ENCODE data around the gene ARL3. TPM values are rescaled to one million over a fixed set of nuclear protein-coding genes. Genes with fewer than 3 reads are reported as not detected.
A peak's percentile ranks its signal among the peaks of the same experiment; 100 is the strongest.

ARL3 gene
- total and polyA plus RNA-seq, 2 donors (not counting 1 experiment from before 2014, with no cell fraction given) = 10.6 to 22.9 TPM

DNA sequence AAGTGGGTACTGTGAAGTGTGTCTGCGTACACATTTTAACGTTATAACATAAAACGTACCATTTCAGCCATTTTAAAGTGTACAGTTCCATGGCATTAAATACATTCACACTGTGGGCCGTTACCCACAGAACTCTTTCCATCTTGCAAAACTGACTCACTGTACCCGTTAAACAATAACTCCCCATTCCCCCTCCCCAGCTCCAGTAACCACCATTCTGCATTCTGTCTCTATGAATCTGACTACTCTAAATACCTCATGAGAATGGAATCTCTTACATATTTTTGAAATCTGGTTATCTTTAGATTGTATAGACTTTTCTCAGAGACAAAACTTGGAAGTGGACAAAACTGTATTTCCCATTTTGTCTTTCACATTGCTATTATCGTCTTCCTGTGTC is 9.3 kb downstream of the ARL3 start:
- no peaks in the 10 kb centered on the region for H3K9me3 ChIP-seq (ENCODE audit: control insufficient read depth, insufficient read depth, low read depth, low read length)
- H4K20me1 ChIP-seq (ENCODE audit: control insufficient read depth, extremely low read depth, insufficient read depth, low read length) = no peaks in the 10 kb centered on the region
- peak overlapping the region; percentile 44 for H3K4me2 ChIP-seq (ENCODE audit: extremely low read depth, insufficient read depth, low read length)
- no peak overlapping the region for H3K9ac ChIP-seq (ENCODE audit: insufficient read depth, low read length)
- no peak overlapping the region for H2AFZ ChIP-seq (ENCODE audit: low read length)
- H3K79me2 ChIP-seq (ENCODE audit: control insufficient read depth, insufficient read depth, low read length) = peaks cover 17% of the 10 kb centered on the region
- H3K27ac ChIP-seq (ENCODE audit: insufficient read depth, low read length) = peak overlapping the region; percentile 50
- no peak overlapping the region for H3K4me3 ChIP-seq (replicated peaks in 1 of 4; ENCODE audit: control extremely low read depth in 1 of 4, insufficient read depth in 1 of 4, low read depth in 3 of 4, low read length in 4 of 4)
- DNase-seq (ENCODE audit: low read depth in 2 of 2) = peak; percentile 36 to 89
- TF ChIP-seq, protein P1, sequence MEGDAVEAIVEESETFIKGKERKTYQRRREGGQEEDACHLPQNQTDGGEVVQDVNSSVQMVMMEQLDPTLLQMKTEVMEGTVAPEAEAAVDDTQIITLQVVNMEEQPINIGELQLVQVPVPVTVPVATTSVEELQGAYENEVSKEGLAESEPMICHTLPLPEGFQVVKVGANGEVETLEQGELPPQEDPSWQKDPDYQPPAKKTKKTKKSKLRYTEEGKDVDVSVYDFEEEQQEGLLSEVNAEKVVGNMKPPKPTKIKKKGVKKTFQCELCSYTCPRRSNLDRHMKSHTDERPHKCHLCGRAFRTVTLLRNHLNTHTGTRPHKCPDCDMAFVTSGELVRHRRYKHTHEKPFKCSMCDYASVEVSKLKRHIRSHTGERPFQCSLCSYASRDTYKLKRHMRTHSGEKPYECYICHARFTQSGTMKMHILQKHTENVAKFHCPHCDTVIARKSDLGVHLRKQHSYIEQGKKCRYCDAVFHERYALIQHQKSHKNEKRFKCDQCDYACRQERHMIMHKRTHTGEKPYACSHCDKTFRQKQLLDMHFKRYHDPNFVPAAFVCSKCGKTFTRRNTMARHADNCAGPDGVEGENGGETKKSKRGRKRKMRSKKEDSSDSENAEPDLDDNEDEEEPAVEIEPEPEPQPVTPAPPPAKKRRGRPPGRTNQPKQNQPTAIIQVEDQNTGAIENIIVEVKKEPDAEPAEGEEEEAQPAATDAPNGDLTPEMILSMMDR (conservative IDR thresholded peaks at IDR 0.05 in 1 of 2, IDR thresholded peaks at IDR 0.05 in 1 of 2; ENCODE audit: low read depth in 1 of 2, low read length in 2 of 2) = no peak
- TF ChIP-seq EZH2 (IDR thresholded peaks at IDR 0.05; ENCODE audit: low read length, missing control alignments) = no peak
- H3K36me3 ChIP-seq (ENCODE audit: control insufficient read depth, insufficient read depth, low read length) = no peaks in the 10 kb centered on the region
- peaks cover 8% of the 10 kb centered on the region for H3K4me1 ChIP-seq (ENCODE audit: control insufficient read depth, extremely low read depth, insufficient read depth, low read length)
- H3K27me3 ChIP-seq (ENCODE audit: control insufficient read depth, insufficient read depth, low read length) = no peaks in the 10 kb centered on the region

DNA sequence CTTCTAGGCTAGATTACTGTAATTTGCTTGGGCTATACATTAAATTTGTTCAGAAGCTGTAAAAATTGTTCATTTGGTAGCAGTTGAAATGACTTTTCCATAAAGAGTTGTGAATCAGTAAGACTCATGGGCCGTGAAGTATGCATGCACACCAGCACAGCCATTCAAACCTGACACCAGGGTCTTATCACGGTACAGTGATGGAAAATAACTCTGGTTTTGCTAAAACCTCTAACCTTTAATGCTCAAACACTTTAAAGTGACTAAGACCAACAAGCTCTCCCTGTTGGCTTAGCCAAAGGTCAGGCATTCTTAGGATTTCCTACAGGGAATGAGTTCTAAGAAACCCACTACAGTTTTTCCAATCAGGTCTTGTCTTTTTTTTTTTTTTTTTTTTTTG is 11.5 kb downstream of the ARL3 start:
- Histone ChIP-seq H3K79me2 (ENCODE audit: control insufficient read depth, insufficient read depth, low read length) (peaks cover 9% of the 10 kb centered on the region), H2AFZ (ENCODE audit: low read length) (no peak overlapping the region), H4K20me1 (ENCODE audit: control insufficient read depth, extremely low read depth, insufficient read depth, low read length) (no peaks in the 10 kb centered on the region), H3K9ac (ENCODE audit: insufficient read depth, low read length) (no peak overlapping the region), H3K4me1 (ENCODE audit: control insufficient read depth, extremely low read depth, insufficient read depth, low read length) (peaks cover 8% of the 10 kb centered on the region), H3K4me2 (ENCODE audit: extremely low read depth, insufficient read depth, low read length) (no peak overlapping the region), H3K27ac (ENCODE audit: insufficient read depth, low read length) (no peak overlapping the region), H3K9me3 (ENCODE audit: control insufficient read depth, insufficient read depth, low read depth, low read length) (no peaks in the 10 kb centered on the region), H3K27me3 (ENCODE audit: control insufficient read depth, insufficient read depth, low read length) (no peaks in the 10 kb centered on the region), H3K4me3 (replicated peaks in 1 of 4; ENCODE audit: control extremely low read depth in 1 of 4, insufficient read depth in 1 of 4, low read depth in 3 of 4, low read length in 4 of 4) (no peak overlapping the region), H3K36me3 (ENCODE audit: control insufficient read depth, insufficient read depth, low read length) (peaks cover 1% of the 10 kb centered on the region)
- DNase-seq (ENCODE audit: low read depth in 2 of 2) = peak in 1 of 2 donors; percentile 70
- TF ChIP-seq, protein P1 (conservative IDR thresholded peaks at IDR 0.05 in 1 of 2, IDR thresholded peaks at IDR 0.05 in 1 of 2; ENCODE audit: low read depth in 1 of 2, low read length in 2 of 2) = no peak
- no peak for TF ChIP-seq EZH2 (IDR thresholded peaks at IDR 0.05; ENCODE audit: low read length, missing control alignments)

DNA sequence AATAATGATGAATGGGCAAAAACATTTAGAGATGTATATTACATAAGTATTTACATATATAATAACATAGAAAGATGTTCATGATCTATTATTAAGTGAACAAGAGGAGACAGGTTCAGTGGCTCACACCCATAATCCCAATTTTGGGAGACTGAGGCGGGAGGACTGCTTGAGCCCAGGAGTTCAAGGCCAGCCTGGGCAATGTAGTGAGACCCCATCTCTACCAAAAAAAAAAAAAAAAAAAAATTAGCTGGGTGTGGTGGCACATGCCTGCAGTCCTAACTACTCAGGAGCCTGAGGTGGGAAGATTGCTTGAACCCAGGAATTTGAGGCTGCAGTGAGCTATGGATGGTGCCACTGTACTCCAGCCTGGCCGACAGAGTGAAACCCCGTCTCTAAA is 12.4 kb downstream of the ARL3 start:
- no peak overlapping the region for H2AFZ ChIP-seq (ENCODE audit: low read length)
- no peak overlapping the region for H3K27ac ChIP-seq (ENCODE audit: insufficient read depth, low read length)
- no peaks in the 10 kb centered on the region for H3K27me3 ChIP-seq (ENCODE audit: control insufficient read depth, insufficient read depth, low read length)
- H3K4me3 ChIP-seq (replicated peaks in 1 of 4; ENCODE audit: control extremely low read depth in 1 of 4, insufficient read depth in 1 of 4, low read depth in 3 of 4, low read length in 4 of 4) = no peak overlapping the region
- H3K4me1 ChIP-seq (ENCODE audit: control insufficient read depth, extremely low read depth, insufficient read depth, low read length) = peaks cover 8% of the 10 kb centered on the region
- H3K9ac ChIP-seq (ENCODE audit: insufficient read depth, low read length) = no peak overlapping the region
- peaks cover 9% of the 10 kb centered on the region for H3K79me2 ChIP-seq (ENCODE audit: control insufficient read depth, insufficient read depth, low read length)
- no peaks in the 10 kb centered on the region for H4K20me1 ChIP-seq (ENCODE audit: control insufficient read depth, extremely low read depth, insufficient read depth, low read length)
- no peaks in the 10 kb centered on the region for H3K9me3 ChIP-seq (ENCODE audit: control insufficient read depth, insufficient read depth, low read depth, low read length)
- DNase-seq (ENCODE audit: low read depth in 2 of 2) = no peak
- TF ChIP-seq, protein P1 (conservative IDR thresholded peaks at IDR 0.05 in 1 of 2, IDR thresholded peaks at IDR 0.05 in 1 of 2; ENCODE audit: low read depth in 1 of 2, low read length in 2 of 2) = no peak
- no peak for TF ChIP-seq EZH2 (IDR thresholded peaks at IDR 0.05; ENCODE audit: low read length, missing control alignments)
- peaks cover 1% of the 10 kb centered on the region for H3K36me3 ChIP-seq (ENCODE audit: control insufficient read depth, insufficient read depth, low read length)
- no peak overlapping the region for H3K4me2 ChIP-seq (ENCODE audit: extremely low read depth, insufficient read depth, low read length)
